Transverse colon (tissue), 3 donors: ENCODE data around the gene ASCL5.

ENCODE experiments used
- POLR2A ChIP-seq: fragments of 450-650 bp; IDR thresholded peaks from one replicate; pipeline ENCODE4 v1.6.1; 2016; ENCODE audit warnings: antibody characterized with exemption, mild to moderate bottlenecking, moderate library complexity
- TF ChIP-seq, protein P1 (sequence below), 5 experiments: fragments of 200-600 bp in 3 of 5; fragments of 450-650 bp in 2 of 5; sonication (generic) in 3 of 5; IDR thresholded peaks; 1 replicate in 2 of 5; 2 replicates in 3 of 5; pipeline ENCODE4 v1.5.1; 2016 to 2017; ENCODE audit warnings: antibody characterized with exemption in 5 of 5, inconsistent platforms in 3 of 5, mild to moderate bottlenecking in 2 of 5, moderate library complexity in 1 of 5

GRCh38 chr1:201143726-201144635, 17.0 kb upstream of the ASCL5 start:
- TF ChIP-seq, protein P1, sequence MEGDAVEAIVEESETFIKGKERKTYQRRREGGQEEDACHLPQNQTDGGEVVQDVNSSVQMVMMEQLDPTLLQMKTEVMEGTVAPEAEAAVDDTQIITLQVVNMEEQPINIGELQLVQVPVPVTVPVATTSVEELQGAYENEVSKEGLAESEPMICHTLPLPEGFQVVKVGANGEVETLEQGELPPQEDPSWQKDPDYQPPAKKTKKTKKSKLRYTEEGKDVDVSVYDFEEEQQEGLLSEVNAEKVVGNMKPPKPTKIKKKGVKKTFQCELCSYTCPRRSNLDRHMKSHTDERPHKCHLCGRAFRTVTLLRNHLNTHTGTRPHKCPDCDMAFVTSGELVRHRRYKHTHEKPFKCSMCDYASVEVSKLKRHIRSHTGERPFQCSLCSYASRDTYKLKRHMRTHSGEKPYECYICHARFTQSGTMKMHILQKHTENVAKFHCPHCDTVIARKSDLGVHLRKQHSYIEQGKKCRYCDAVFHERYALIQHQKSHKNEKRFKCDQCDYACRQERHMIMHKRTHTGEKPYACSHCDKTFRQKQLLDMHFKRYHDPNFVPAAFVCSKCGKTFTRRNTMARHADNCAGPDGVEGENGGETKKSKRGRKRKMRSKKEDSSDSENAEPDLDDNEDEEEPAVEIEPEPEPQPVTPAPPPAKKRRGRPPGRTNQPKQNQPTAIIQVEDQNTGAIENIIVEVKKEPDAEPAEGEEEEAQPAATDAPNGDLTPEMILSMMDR (IDR thresholded peaks at IDR 0.05) = no peak
- TF ChIP-seq POLR2A = no peak
